HEK293 (cell line): ENCODE measurements around the gene FKRP.

Experiments
- CTCF ChIA-PET: fragments of 350-600 bp; formaldehyde crosslinking; extraction: SDS; loops from one replicate; lab custom pipeline; 2021; ENCODE audit warnings: antibody characterized with exemption; lab: Yijun Ruan, JAX
- POLR2A ChIA-PET: fragments of 300-600 bp; formaldehyde crosslinking; extraction: SDS; loops from one replicate; lab custom pipeline; 2020; ENCODE audit warnings: antibody characterized with exemption, inconsistent platforms; lab: Yijun Ruan, JAX
- H3K27ac ChIP-seq: fragments of 200-500 bp; sonication (Bioruptor generic); 2 replicates; pipeline ENCODE4 v1.5.1; 2014; ENCODE audit warnings: low read depth, low read length, control low read depth, inconsistent platforms; ENCODE audit errors: extremely low read depth
- H3K36me3 ChIP-seq, 2 experiments: fragments of 200-500 bp in 1 of 2; sonication (Bioruptor generic) in 1 of 2; 1 replicate in 1 of 2; 2 replicates in 1 of 2; pipeline ENCODE4 v1.5.1; 2014 to 2017; ENCODE audit warnings: inconsistent platforms in 2 of 2, low read length in 2 of 2; ENCODE audit not compliant: control insufficient read depth in 2 of 2, insufficient read depth in 1 of 2
- H3K4me1 ChIP-seq: fragments of 200-500 bp; sonication (Bioruptor generic); 2 replicates; pipeline ENCODE4 v1.5.1; 2014; ENCODE audit warnings: mild to moderate bottlenecking, low read length, inconsistent platforms; ENCODE audit not compliant: control insufficient read depth, insufficient read depth
- H3K4me3 ChIP-seq: 2 replicates; pipeline ENCODE4 v1.5.1; 2011; ENCODE audit warnings: low read depth, mild to moderate bottlenecking, control low read depth, low read length, moderate library complexity
- H3K9me3 ChIP-seq: fragments of 200-500 bp; sonication (Bioruptor generic); 2 replicates; pipeline ENCODE4 v1.5.1; 2014; ENCODE audit warnings: low read depth, low read length, inconsistent platforms; ENCODE audit not compliant: control insufficient read depth, insufficient read depth
- EGR2 ChIP-seq: fragments of 450-650 bp; formaldehyde crosslinking; IDR thresholded peaks from 2 replicates; pipeline ENCODE4 v1.5.1; 2016; ENCODE audit warnings: low read depth, missing biosample characterization, missing genetic modification characterization
- GLIS2 ChIP-seq: fragments of 450-650 bp; formaldehyde crosslinking; IDR thresholded peaks from 2 replicates; pipeline ENCODE4 v1.5.1; 2016; ENCODE audit warnings: missing biosample characterization, missing genetic modification characterization
- SP7 ChIP-seq: fragments of 450-650 bp; formaldehyde crosslinking; IDR thresholded peaks from 2 replicates; pipeline ENCODE4 v1.5.1; 2016; ENCODE audit warnings: missing biosample characterization, missing genetic modification characterization
- ZBTB8A ChIP-seq: fragments of 450-650 bp; formaldehyde crosslinking; IDR thresholded peaks from 2 replicates; pipeline ENCODE4 v1.5.1; 2016; ENCODE audit warnings: missing biosample characterization, missing genetic modification characterization
- ZFHX2 ChIP-seq: fragments of 450-650 bp; formaldehyde crosslinking; conservative IDR thresholded peaks from 2 replicates; pipeline ENCODE4 v1.5.1; 2016; ENCODE audit warnings: missing biosample characterization, missing genetic modification characterization
- ZNF221 ChIP-seq: fragments of 450-650 bp; formaldehyde crosslinking; IDR thresholded peaks from 2 replicates; pipeline ENCODE4 v1.5.1; 2017; ENCODE audit warnings: missing biosample characterization, missing genetic modification characterization, borderline replicate concordance
- ZNF223 ChIP-seq: fragments of 450-650 bp; formaldehyde crosslinking; IDR thresholded peaks from 2 replicates; pipeline ENCODE4 v1.5.1; 2016; ENCODE audit warnings: missing biosample characterization, missing genetic modification characterization
- ZNF426 ChIP-seq: fragments of 450-650 bp; formaldehyde crosslinking; IDR thresholded peaks from 2 replicates; pipeline ENCODE4 v1.5.1; 2017; ENCODE audit warnings: missing biosample characterization, missing genetic modification characterization, mild to moderate bottlenecking, inconsistent platforms, moderate library complexity
- ZNF529 ChIP-seq: fragments of 450-650 bp; formaldehyde crosslinking; IDR thresholded peaks from 2 replicates; pipeline ENCODE4 v1.5.1; 2017; ENCODE audit warnings: missing genetic modification characterization, missing biosample characterization; ENCODE audit not compliant: insufficient replicate concordance
- ZNF561 ChIP-seq: fragments of 450-650 bp; IDR thresholded peaks from 2 replicates; pipeline ENCODE4 v1.5.1; 2018; ENCODE audit warnings: missing biosample characterization, missing genetic modification characterization, borderline replicate concordance
- ZNF571 ChIP-seq: fragments of 450-650 bp; formaldehyde crosslinking; IDR thresholded peaks from 2 replicates; pipeline ENCODE4 v1.5.0; 2017; ENCODE audit warnings: missing biosample characterization, missing genetic modification characterization
- ZNF664 ChIP-seq: fragments of 450-650 bp; formaldehyde crosslinking; IDR thresholded peaks from 2 replicates; pipeline ENCODE4 v1.5.1; 2016; ENCODE audit warnings: missing biosample characterization, missing genetic modification characterization
- TF ChIP-seq, protein P1 (sequence below): fragments of 450-650 bp; formaldehyde crosslinking; IDR thresholded peaks from 2 replicates; pipeline ENCODE4 v1.5.1; 2016; ENCODE audit warnings: missing biosample characterization, missing genetic modification characterization
- TF ChIP-seq, protein P2 (sequence below): fragments of 450-650 bp; formaldehyde crosslinking; IDR thresholded peaks from 2 replicates; pipeline ENCODE4 v1.5.1; 2016; ENCODE audit warnings: missing biosample characterization, missing genetic modification characterization
- TF ChIP-seq, protein P3 (sequence below): fragments of 450-650 bp; formaldehyde crosslinking; IDR thresholded peaks from 2 replicates; pipeline ENCODE4 v1.5.1; 2016; ENCODE audit warnings: missing biosample characterization, missing genetic modification characterization
- TF ChIP-seq, protein P4 (sequence below): fragments of 450-650 bp; formaldehyde crosslinking; IDR thresholded peaks from 2 replicates; pipeline ENCODE4 v1.5.1; 2016; ENCODE audit warnings: missing biosample characterization, missing genetic modification characterization
- TF ChIP-seq, protein P5 (sequence below): IDR thresholded peaks from 2 replicates; pipeline ENCODE4 v1.6.1; 2011; ENCODE audit warnings: mild to moderate bottlenecking, low read depth, low read length, borderline replicate concordance
- TF ChIP-seq, protein P6 (sequence below): fragments of 450-650 bp; formaldehyde crosslinking; optimal IDR thresholded peaks from 2 replicates; pipeline ENCODE3; 2016; ENCODE audit warnings: missing biosample characterization, mild to moderate bottlenecking, missing genetic modification characterization

FKRP gene

DNA sequence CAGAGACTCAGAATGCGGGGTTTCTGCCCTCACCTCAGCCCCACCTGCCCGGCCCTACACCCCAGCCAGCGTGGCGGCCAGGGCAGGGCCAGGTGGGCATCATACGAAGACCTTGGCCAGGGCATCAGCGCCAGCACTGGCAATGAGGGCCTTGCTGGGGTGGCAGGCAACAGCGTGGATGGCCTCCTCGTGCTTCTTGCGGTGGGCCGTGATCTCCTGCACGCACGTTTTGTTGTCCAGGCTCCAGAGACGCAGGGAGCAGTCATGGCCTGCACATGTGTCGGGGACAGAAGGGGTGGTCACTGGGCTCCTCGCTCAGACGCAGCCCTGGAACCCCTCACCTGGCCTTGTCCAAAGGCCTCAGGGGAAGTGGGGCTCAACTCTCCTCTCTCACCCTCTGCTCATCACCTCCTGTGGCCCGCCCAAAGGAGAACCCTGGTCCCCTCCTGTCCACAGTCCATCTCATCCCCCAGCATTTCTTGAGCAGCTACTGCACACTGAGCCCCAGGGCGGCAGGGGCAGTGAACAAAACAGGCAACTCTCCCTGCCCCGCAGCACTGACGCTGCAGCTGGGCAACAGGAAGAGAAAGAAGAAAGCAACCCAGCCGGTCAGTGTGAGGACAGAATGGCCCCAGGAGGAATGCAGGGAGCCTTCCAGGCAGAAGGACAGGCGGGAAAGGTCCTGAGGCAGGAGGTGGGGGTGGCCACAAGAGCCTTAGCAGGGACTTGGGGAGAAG, 25.2 kb upstream of the FKRP start:
- TF ChIP-seq, protein P1, sequence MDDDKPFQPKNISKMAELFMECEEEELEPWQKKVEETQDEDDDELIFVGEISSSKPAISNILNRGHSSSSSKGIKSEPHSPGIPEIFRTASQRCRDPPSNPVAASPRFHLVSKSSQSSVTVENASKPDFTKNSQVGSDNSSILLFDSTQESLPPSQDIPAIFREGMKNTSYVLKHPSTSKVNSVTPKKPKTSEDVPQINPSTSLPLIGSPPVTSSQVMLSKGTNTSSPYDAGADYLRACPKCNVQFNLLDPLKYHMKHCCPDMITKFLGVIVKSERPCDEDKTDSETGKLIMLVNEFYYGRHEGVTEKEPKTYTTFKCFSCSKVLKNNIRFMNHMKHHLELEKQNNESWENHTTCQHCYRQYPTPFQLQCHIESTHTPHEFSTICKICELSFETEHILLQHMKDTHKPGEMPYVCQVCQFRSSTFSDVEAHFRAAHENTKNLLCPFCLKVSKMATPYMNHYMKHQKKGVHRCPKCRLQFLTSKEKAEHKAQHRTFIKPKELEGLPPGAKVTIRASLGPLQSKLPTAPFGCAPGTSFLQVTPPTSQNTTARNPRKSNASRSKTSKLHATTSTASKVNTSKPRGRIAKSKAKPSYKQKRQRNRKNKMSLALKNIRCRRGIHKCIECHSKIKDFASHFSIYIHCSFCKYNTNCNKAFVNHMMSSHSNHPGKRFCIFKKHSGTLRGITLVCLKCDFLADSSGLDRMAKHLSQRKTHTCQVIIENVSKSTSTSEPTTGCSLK: no peak
- TF ChIP-seq, protein P2, sequence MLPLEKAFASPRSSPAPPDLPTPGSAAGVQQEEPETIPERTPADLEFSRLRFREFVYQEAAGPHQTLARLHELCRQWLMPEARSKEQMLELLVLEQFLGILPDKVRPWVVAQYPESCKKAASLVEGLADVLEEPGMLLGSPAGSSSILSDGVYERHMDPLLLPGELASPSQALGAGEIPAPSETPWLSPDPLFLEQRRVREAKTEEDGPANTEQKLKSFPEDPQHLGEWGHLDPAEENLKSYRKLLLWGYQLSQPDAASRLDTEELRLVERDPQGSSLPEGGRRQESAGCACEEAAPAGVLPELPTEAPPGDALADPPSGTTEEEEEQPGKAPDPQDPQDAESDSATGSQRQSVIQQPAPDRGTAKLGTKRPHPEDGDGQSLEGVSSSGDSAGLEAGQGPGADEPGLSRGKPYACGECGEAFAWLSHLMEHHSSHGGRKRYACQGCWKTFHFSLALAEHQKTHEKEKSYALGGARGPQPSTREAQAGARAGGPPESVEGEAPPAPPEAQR (tag by site-specific recombination): no peak
- no peak for TF ChIP-seq ZNF223 (tag by site-specific recombination)
- peak; percentile 96 for TF ChIP-seq ZNF664
- TF ChIP-seq, protein P3, sequence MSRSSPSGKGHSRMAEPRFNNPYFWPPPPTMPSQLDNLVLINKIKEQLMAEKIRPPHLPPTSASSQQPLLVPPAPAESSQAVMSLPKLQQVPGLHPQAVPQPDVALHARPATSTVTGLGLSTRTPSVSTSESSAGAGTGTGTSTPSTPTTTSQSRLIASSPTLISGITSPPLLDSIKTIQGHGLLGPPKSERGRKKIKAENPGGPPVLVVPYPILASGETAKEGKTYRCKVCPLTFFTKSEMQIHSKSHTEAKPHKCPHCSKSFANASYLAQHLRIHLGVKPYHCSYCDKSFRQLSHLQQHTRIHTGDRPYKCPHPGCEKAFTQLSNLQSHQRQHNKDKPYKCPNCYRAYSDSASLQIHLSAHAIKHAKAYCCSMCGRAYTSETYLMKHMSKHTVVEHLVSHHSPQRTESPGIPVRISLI (tag by site-specific recombination): no peak
- TF ChIP-seq ZNF571 (tag by site-specific recombination): no peak
- H3K36me3 ChIP-seq: peaks cover 15 to 66% of the 10 kb centered on the region in 2 experiments; a peak in 2 of 3 replicates
- POLR2A ChIA-PET: interaction anchor here (0.6 kb wide), 1 partner anchor 316 kb away, joined by 3 read pairs; no protein-coding TSS in a partner anchor
- no peak overlapping the region for H3K4me3 ChIP-seq
- no peaks in the 10 kb centered on the region; the same call in 1 of the 2 replicates for H3K4me1 ChIP-seq
- CTCF ChIA-PET: interaction anchor here (0.7 to 0.9 kb wide), 2 partner anchors 8 to 17 kb away, joined by 3 read pairs; no protein-coding TSS in a partner anchor
- H3K9me3 ChIP-seq: no peaks in the 10 kb centered on the region
- H3K27ac ChIP-seq: no peak overlapping the region

DNA sequence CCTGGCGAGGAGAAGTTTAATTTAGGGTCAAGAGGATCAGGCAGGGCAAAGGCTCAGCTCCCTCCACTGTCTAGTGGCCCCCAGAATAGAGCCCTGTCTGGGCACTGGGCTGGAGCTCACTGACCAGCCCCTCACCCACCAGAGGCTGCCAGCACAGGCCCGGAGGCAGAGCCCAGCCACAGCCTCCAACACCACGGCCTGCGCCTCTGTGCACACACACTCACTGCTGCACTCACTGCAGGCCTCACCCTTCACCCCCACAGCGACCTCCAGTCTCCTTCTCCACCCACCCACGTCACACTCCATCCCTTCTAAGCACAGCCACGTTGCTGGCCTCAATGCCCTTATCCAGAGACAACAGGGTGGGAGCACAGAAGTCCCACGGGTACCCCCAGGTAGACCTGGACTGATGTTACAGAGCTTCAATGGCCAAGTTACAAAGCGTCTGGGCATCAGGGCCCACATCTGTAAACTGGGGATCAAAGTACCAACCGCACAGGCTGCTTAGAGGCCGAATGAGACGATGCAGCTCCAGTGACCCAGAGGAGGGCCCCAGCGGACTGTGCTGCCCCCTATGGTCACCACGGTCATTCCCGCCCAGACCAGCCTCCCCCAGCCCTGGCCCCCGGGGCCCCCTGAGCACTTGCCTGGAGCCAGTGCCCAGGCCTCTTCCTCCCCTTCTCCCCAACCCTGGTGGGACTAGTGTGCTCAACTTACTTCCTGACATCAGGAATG, 24.4 kb upstream of the FKRP start:
- CTCF ChIA-PET: interaction anchor here (0.5 to 0.9 kb wide), 3 partner anchors 9 to 764 kb away, joined by 3 read pairs; no protein-coding TSS in a partner anchor
- no peak for TF ChIP-seq ZNF561
- TF ChIP-seq, protein P4, sequence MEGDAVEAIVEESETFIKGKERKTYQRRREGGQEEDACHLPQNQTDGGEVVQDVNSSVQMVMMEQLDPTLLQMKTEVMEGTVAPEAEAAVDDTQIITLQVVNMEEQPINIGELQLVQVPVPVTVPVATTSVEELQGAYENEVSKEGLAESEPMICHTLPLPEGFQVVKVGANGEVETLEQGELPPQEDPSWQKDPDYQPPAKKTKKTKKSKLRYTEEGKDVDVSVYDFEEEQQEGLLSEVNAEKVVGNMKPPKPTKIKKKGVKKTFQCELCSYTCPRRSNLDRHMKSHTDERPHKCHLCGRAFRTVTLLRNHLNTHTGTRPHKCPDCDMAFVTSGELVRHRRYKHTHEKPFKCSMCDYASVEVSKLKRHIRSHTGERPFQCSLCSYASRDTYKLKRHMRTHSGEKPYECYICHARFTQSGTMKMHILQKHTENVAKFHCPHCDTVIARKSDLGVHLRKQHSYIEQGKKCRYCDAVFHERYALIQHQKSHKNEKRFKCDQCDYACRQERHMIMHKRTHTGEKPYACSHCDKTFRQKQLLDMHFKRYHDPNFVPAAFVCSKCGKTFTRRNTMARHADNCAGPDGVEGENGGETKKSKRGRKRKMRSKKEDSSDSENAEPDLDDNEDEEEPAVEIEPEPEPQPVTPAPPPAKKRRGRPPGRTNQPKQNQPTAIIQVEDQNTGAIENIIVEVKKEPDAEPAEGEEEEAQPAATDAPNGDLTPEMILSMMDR (tag by site-specific recombination): peak; percentile 64; the same call in 1 of the 2 replicates
- peak; percentile 43; the same call in 1 of the 2 replicates for TF ChIP-seq ZFHX2
- TF ChIP-seq, protein P5, sequence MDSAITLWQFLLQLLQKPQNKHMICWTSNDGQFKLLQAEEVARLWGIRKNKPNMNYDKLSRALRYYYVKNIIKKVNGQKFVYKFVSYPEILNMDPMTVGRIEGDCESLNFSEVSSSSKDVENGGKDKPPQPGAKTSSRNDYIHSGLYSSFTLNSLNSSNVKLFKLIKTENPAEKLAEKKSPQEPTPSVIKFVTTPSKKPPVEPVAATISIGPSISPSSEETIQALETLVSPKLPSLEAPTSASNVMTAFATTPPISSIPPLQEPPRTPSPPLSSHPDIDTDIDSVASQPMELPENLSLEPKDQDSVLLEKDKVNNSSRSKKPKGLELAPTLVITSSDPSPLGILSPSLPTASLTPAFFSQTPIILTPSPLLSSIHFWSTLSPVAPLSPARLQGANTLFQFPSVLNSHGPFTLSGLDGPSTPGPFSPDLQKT: no peak
- TF ChIP-seq SP7 (tag by site-specific recombination): no peak
- TF ChIP-seq ZNF664: no peak
- 0 out of 2 replicates have a peak, but pooled peaks have one; percentile 17 for TF ChIP-seq GLIS2 (tag by site-specific recombination)
- peak; percentile 19; the same call in 1 of the 2 replicates for TF ChIP-seq EGR2 (tag by site-specific recombination)
- no peak for TF ChIP-seq ZBTB8A (tag by site-specific recombination)
- TF ChIP-seq, protein P6, sequence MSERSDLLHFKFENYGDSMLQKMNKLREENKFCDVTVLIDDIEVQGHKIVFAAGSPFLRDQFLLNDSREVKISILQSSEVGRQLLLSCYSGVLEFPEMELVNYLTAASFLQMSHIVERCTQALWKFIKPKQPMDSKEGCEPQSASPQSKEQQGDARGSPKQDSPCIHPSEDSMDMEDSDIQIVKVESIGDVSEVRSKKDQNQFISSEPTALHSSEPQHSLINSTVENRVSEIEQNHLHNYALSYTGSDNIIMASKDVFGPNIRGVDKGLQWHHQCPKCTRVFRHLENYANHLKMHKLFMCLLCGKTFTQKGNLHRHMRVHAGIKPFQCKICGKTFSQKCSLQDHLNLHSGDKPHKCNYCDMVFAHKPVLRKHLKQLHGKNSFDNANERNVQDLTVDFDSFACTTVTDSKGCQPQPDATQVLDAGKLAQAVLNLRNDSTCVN: no peak
- no peak for TF ChIP-seq ZNF529 (tag by site-specific recombination)
- no peak for TF ChIP-seq ZNF426 (tag by site-specific recombination)
- no peak for TF ChIP-seq ZNF221 (tag by site-specific recombination)
- Histone ChIP-seq H3K27ac (no peak overlapping the region), H3K36me3 (peaks cover 20 to 74% of the 10 kb centered on the region in 2 experiments; a peak in 2 of 3 replicates), H3K4me1 (no peaks in the 10 kb centered on the region; the same call in 1 of the 2 replicates), H3K4me3 (no peak overlapping the region), H3K9me3 (no peaks in the 10 kb centered on the region)
- POLR2A ChIA-PET: no interaction called here
